RWPE2 (cell line): Measurements from ENCODE around the gene MGLL.

ENCODE experiments used
- ATAC-seq: fragments of 200-7000 bp; cut with Tn5 transposase; 3 replicates; pipeline ENCODE4 v1.9.1; 2021; ENCODE audit warnings: low read depth
- DNase-seq: peaks from one replicate; pipeline ENCODE4 v3.0.0-alpha.2; 2020; ENCODE audit warnings: low spot score
- H3K27ac ChIP-seq: fragments of 450-650 bp; 2 replicates; pipeline ENCODE4 v1.5.1; 2017; ENCODE audit warnings: mild to moderate bottlenecking; ENCODE audit not compliant: poor library complexity, severe bottlenecking
- H3K27me3 ChIP-seq: fragments of 250-450 bp; sonication (Bioruptor Pico); 2 replicates; pipeline ENCODE4 v1.5.1; 2021; ENCODE audit warnings: mild to moderate bottlenecking, moderate library complexity; ENCODE audit not compliant: insufficient read depth, poor library complexity, severe bottlenecking
- H3K36me3 ChIP-seq: fragments of 250-450 bp; sonication (Bioruptor Pico); 2 replicates; pipeline ENCODE4 v1.5.1; 2020; ENCODE audit warnings: low read depth, mild to moderate bottlenecking, moderate library complexity
- H3K4me1 ChIP-seq: fragments of 250-450 bp; sonication (Bioruptor Pico); 2 replicates; pipeline ENCODE4 v1.5.1; 2021; ENCODE audit warnings: mild to moderate bottlenecking, moderate library complexity; ENCODE audit not compliant: insufficient read depth, poor library complexity, severe bottlenecking
- H3K4me3 ChIP-seq: fragments of 250-450 bp; sonication (Bioruptor Pico); 2 replicates; pipeline ENCODE4 v1.5.1; 2021; ENCODE audit warnings: mild to moderate bottlenecking, moderate library complexity; ENCODE audit not compliant: severe bottlenecking
- H3K9me3 ChIP-seq: fragments of 250-450 bp; sonication (Bioruptor Pico); 2 replicates; pipeline ENCODE4 v1.5.1; 2021; ENCODE audit warnings: mild to moderate bottlenecking, moderate library complexity; ENCODE audit not compliant: severe bottlenecking
- CTCF ChIP-seq: fragments of 450-650 bp; IDR thresholded peaks from one replicate; pipeline ENCODE4 v1.5.1; 2017; ENCODE audit warnings: mild to moderate bottlenecking, moderate library complexity; ENCODE audit not compliant: poor library complexity, severe bottlenecking

The MGLL gene

GRCh38 chr3:127736801-127737539 lies 85.3 kb downstream of the MGLL start:
- Histone ChIP-seq H3K4me1 (peaks cover 33% of the 10 kb centered on the region), H3K9me3 (no peaks in the 10 kb centered on the region), H3K27me3 (no peaks in the 10 kb centered on the region), H3K36me3 (no peaks in the 10 kb centered on the region), H3K27ac (no peak overlapping the region), H3K4me3 (no peak overlapping the region)
- ATAC-seq (no peak), DNase-seq (no peak)
- no peak for TF ChIP-seq CTCF

GRCh38 chr3:127735767-127736693 lies 86.3 kb downstream of the MGLL start:
- no peaks in the 10 kb centered on the region for H3K9me3 ChIP-seq
- no peaks in the 10 kb centered on the region for H3K27me3 ChIP-seq
- H3K4me3 ChIP-seq, result no peak overlapping the region
- H3K4me1 ChIP-seq, result peaks cover 33% of the 10 kb centered on the region
- peak overlapping the region; percentile 82 for H3K27ac ChIP-seq
- H3K36me3 ChIP-seq, result no peaks in the 10 kb centered on the region
- DNase-seq (peak; percentile 37), ATAC-seq (0 out of 3 replicates have a peak, but pooled peaks have one; percentile 30)
- TF ChIP-seq CTCF, result no peak

GRCh38 chr3:127734754-127735473 lies 87.4 kb downstream of the MGLL start:
- no peaks in the 10 kb centered on the region for H3K27me3 ChIP-seq
- H3K4me3 ChIP-seq, result no peak overlapping the region
- no peaks in the 10 kb centered on the region for H3K9me3 ChIP-seq
- DNase-seq, result peak; percentile 63
- H3K4me1 ChIP-seq, result peaks cover 33% of the 10 kb centered on the region
- no peaks in the 10 kb centered on the region for H3K36me3 ChIP-seq
- peak; percentile 92 for ATAC-seq
- TF ChIP-seq CTCF, result no peak
- H3K27ac ChIP-seq, result peak overlapping the region; percentile 82

GRCh38 chr3:127734181-127734720 lies 88.1 kb downstream of the MGLL start:
- Histone ChIP-seq H3K9me3 (no peaks in the 10 kb centered on the region), H3K36me3 (no peaks in the 10 kb centered on the region), H3K4me1 (peaks cover 33% of the 10 kb centered on the region), H3K27me3 (no peaks in the 10 kb centered on the region), H3K4me3 (no peak overlapping the region), H3K27ac (peak overlapping the region; percentile 82)
- TF ChIP-seq CTCF, result no peak
- DNase-seq, result peak; percentile 38
- no peak for ATAC-seq
